MM.1S (cell line): Measurements from ENCODE around the gene RAB20.

Source experiments
- DNase-seq: peaks from one replicate; pipeline ENCODE4 v3.0.0-alpha.2; 2015
- H2AFZ ChIP-seq: fragments of 300-600 bp; sonication (generic); 2 replicates; pipeline ENCODE4 v1.6.0; 2016; ENCODE audit warnings: antibody characterized with exemption, low read length
- H3F3A ChIP-seq: fragments of 300-600 bp; sonication (generic); 2 replicates; pipeline ENCODE4 v1.6.1; 2016; ENCODE audit warnings: mild to moderate bottlenecking, antibody characterized with exemption, low read length, moderate library complexity, mixed read lengths; ENCODE audit not compliant: insufficient read depth
- H3K27ac ChIP-seq: fragments of 300-600 bp; sonication (generic); 2 replicates; pipeline ENCODE4 v1.5.1; 2016; ENCODE audit warnings: mild to moderate bottlenecking, low read length
- H3K27me3 ChIP-seq: fragments of 300-600 bp; sonication (generic); replicated peaks from 2 replicates; pipeline ENCODE4 v1.6.0; 2016; ENCODE audit warnings: low read length; ENCODE audit not compliant: insufficient read depth
- H3K36me3 ChIP-seq: fragments of 300-600 bp; sonication (generic); replicated peaks from 2 replicates; pipeline ENCODE4 v1.6.1; 2016; ENCODE audit warnings: mild to moderate bottlenecking, low read length, mixed read lengths; ENCODE audit not compliant: insufficient read depth
- H3K4me1 ChIP-seq: fragments of 300-600 bp; sonication (generic); 2 replicates; pipeline ENCODE4 v1.6.1; 2016; ENCODE audit warnings: low read length, mixed read lengths
- H3K4me2 ChIP-seq: fragments of 300-600 bp; sonication (generic); 2 replicates; pipeline ENCODE4 v1.6.0; 2016; ENCODE audit warnings: low read depth, low read length
- H3K4me3 ChIP-seq: fragments of 300-600 bp; sonication (generic); 2 replicates; pipeline ENCODE4 v1.5.1; 2016; ENCODE audit warnings: low read length, mixed read lengths
- H3K79me2 ChIP-seq: fragments of 300-600 bp; sonication (generic); 2 replicates; pipeline ENCODE4 v1.6.1; 2016; ENCODE audit warnings: mixed run types, low read length, mixed read lengths
- H3K9ac ChIP-seq: fragments of 300-600 bp; sonication (generic); 2 replicates; pipeline ENCODE4 v1.6.1; 2016; ENCODE audit warnings: low read length, mixed read lengths
- H3K9me2 ChIP-seq: fragments of 300-600 bp; sonication (generic); replicated peaks from 2 replicates; pipeline ENCODE4 v1.6.1; 2016; ENCODE audit warnings: mild to moderate bottlenecking, low read length, mixed read lengths; ENCODE audit not compliant: insufficient read depth
- H3K9me3 ChIP-seq: fragments of 300-600 bp; sonication (generic); replicated peaks from 2 replicates; pipeline ENCODE4 v1.6.1; 2016; ENCODE audit warnings: mild to moderate bottlenecking, low read length, mixed read lengths; ENCODE audit not compliant: insufficient read depth
- H4K20me1 ChIP-seq: fragments of 300-600 bp; sonication (generic); 2 replicates; pipeline ENCODE4 v1.6.1; 2016; ENCODE audit warnings: mild to moderate bottlenecking, low read length, moderate library complexity, mixed read lengths; ENCODE audit not compliant: insufficient read depth
- EZH2 ChIP-seq: fragments of 300-600 bp; sonication (generic); optimal IDR thresholded peaks from 2 replicates; pipeline ENCODE3; 2017; ENCODE audit warnings: low read depth, mild to moderate bottlenecking, antibody characterized with exemption, low read length, mixed read lengths
- EZH2phosphoT487 ChIP-seq: fragments of 300-600 bp; sonication (generic); IDR thresholded peaks from 2 replicates; pipeline ENCODE4 v1.6.1; 2018; ENCODE audit warnings: antibody characterized with exemption, low read length
- TF ChIP-seq, protein P1 (sequence below): fragments of 300-600 bp; sonication (generic); IDR thresholded peaks from 2 replicates; pipeline ENCODE4 v1.5.1; 2016; ENCODE audit warnings: antibody characterized with exemption, low read length, mixed read lengths

Gene RAB20

DNA sequence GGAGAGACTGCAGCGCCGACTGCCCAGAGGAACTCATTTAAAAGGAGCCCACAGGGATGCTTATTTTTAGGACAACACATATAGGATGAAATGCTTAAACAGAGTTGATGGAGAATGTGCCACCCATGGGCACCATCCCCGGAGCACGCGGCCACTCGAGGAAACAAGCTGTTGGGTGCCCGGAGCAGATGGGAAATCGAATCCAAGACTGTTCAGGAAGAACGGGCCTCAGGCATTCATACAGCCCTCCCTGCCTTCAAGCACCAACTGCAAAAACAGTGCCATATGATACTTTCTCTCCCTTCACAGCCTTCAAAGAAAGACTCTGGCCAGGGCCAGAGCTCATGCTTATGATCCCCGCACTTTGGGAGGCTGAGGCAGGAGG is 40.2 kb downstream of the RAB20 start:
- H3K9ac ChIP-seq = no peak overlapping the region
- no peak overlapping the region for H3K4me3 ChIP-seq
- H3K9me2 ChIP-seq = no peaks in the 10 kb centered on the region
- no peaks in the 10 kb centered on the region for H3K9me3 ChIP-seq
- no peaks in the 10 kb centered on the region for H3K27me3 ChIP-seq
- H3K4me1 ChIP-seq = peaks cover 25% of the 10 kb centered on the region
- no peak for TF ChIP-seq EZH2
- TF ChIP-seq, protein P1, sequence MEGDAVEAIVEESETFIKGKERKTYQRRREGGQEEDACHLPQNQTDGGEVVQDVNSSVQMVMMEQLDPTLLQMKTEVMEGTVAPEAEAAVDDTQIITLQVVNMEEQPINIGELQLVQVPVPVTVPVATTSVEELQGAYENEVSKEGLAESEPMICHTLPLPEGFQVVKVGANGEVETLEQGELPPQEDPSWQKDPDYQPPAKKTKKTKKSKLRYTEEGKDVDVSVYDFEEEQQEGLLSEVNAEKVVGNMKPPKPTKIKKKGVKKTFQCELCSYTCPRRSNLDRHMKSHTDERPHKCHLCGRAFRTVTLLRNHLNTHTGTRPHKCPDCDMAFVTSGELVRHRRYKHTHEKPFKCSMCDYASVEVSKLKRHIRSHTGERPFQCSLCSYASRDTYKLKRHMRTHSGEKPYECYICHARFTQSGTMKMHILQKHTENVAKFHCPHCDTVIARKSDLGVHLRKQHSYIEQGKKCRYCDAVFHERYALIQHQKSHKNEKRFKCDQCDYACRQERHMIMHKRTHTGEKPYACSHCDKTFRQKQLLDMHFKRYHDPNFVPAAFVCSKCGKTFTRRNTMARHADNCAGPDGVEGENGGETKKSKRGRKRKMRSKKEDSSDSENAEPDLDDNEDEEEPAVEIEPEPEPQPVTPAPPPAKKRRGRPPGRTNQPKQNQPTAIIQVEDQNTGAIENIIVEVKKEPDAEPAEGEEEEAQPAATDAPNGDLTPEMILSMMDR = no peak
- TF ChIP-seq EZH2phosphoT487 = no peak
- H4K20me1 ChIP-seq = no peaks in the 10 kb centered on the region
- H3K79me2 ChIP-seq = no peaks in the 10 kb centered on the region
- no peak overlapping the region for H3K4me2 ChIP-seq
- no peak for DNase-seq
- H3K27ac ChIP-seq = no peak overlapping the region
- H3K36me3 ChIP-seq = no peaks in the 10 kb centered on the region
- peaks cover 18% of the 10 kb centered on the region for H3F3A ChIP-seq
- H2AFZ ChIP-seq = no peak overlapping the region

DNA sequence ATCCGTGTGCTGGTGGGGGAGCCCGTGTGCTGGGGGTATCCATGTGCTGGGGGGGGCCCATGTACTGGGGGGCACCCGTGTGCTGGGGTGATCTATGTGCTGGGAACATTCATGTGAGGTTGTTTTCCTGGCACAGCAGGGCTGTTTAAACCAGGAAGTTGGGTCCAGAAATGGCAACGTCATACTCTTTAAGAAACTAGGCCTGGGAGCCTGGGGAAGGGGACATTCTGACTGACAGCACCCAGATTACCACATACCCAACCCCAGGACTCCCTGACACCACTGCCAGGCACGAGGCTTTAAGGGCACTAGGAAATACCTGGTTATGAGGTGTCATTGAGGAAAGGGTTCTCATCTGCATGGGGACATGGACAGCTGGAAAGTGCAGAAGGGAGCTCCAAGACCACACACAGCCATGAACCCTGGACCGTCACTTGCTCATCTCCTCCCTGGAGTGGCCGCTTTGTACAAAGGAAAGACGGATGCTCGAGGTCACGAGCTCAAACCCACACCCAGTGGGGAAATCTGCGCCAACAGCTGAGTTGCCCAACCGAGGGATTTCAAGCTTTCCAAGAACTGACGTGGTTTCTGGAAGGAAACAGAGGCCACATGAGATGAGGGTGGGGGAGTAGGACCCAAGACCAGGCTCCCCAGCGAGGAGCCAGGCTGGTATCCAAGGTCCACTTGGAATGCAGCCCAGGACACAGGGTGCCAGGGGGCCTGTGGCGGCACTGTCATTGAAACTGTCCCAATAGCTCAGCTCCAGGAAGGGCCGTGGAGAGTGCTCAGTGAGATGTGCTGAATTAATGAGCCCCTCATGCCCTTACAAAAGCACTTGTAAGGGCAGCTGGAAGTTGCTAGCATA is 40.9 kb downstream of the RAB20 start:
- TF ChIP-seq, protein P1 = no peak
- TF ChIP-seq EZH2 (no peak), EZH2phosphoT487 (no peak)
- no peaks in the 10 kb centered on the region for H3K27me3 ChIP-seq
- no peak overlapping the region for H3K4me3 ChIP-seq
- peaks cover 20% of the 10 kb centered on the region for H3K4me1 ChIP-seq
- no peaks in the 10 kb centered on the region for H3K9me3 ChIP-seq
- H4K20me1 ChIP-seq = no peaks in the 10 kb centered on the region
- H3K4me2 ChIP-seq = no peak overlapping the region
- H3F3A ChIP-seq = peaks cover 12% of the 10 kb centered on the region
- no peaks in the 10 kb centered on the region for H3K36me3 ChIP-seq
- H3K27ac ChIP-seq = no peak overlapping the region
- H3K9ac ChIP-seq = no peak overlapping the region
- no peak for DNase-seq
- H3K79me2 ChIP-seq = no peaks in the 10 kb centered on the region
- H2AFZ ChIP-seq = no peak overlapping the region
- H3K9me2 ChIP-seq = no peaks in the 10 kb centered on the region

DNA sequence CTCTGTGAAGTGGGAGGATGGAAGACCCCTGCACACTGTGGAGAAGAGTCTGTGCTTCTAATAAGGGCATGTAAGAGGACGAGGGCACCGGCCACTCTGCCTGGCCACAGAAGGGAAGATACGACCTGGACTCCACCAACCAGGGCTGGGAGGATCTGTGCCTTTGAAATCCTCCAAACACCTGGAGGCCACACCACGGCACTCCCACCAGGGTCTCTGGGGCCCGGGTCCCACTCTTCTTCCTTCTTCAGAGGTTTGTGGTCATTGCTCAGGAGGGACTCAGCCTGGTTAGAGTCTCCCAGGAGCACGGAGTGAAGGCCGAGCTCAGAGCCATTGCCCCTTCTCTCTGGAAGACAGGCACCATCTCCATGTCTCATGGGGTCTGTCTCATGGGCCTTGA is 42.0 kb downstream of the RAB20 start:
- Histone ChIP-seq H2AFZ (no peak overlapping the region), H3K4me3 (no peak overlapping the region), H3K4me2 (no peak overlapping the region), H3F3A (peaks cover under 1% of the 10 kb centered on the region; the same call in 1 of the 2 replicates), H3K27me3 (no peaks in the 10 kb centered on the region), H3K9me2 (no peaks in the 10 kb centered on the region), H3K4me1 (peaks cover 10% of the 10 kb centered on the region), H3K9ac (no peak overlapping the region), H3K79me2 (no peaks in the 10 kb centered on the region), H3K9me3 (no peaks in the 10 kb centered on the region), H4K20me1 (no peaks in the 10 kb centered on the region), H3K27ac (no peak overlapping the region), H3K36me3 (no peaks in the 10 kb centered on the region)
- no peak for DNase-seq
- TF ChIP-seq EZH2phosphoT487 = no peak
- TF ChIP-seq EZH2 = no peak
- TF ChIP-seq, protein P1 = no peak
